CD4-positive, CD25-positive, alpha-beta regulatory T cell (primary cell): ENCODE measurements around the gene SPATA24. TPM values are rescaled to one million over a fixed set of nuclear protein-coding genes. Genes with fewer than 3 reads are reported as not detected.

Experiments
- ATAC-seq, 2 donors: fragments of 150-1000 bp; cut with Tn5 transposase; one replicate each; pipeline ENCODE4 v1.10.0; 2021; ENCODE audit warnings: low read depth in 2 of 2, moderate number of reproducible peaks in 2 of 2, moderate library complexity in 1 of 2
- DNase-seq, 3 donors: peaks; one replicate each; pipeline versions ENCODE4 v3.0.0 to v3.0.0-alpha.2; 2012 to 2022; ENCODE audit warnings: mixed read lengths in 1 of 3
- H3K27ac ChIP-seq: one replicate; pipeline ENCODE4 v1.7.0; 2013; ENCODE audit warnings: mild to moderate bottlenecking, low read length; ENCODE audit not compliant: insufficient read depth, poor library complexity, severe bottlenecking
- H3K27me3 ChIP-seq: one replicate; pipeline ENCODE4 v1.7.0; 2013; ENCODE audit warnings: low read length; ENCODE audit not compliant: control insufficient read depth, insufficient read depth
- H3K36me3 ChIP-seq: one replicate; pipeline ENCODE4 v1.7.0; 2013; ENCODE audit warnings: mild to moderate bottlenecking, low read length, moderate library complexity; ENCODE audit not compliant: control insufficient read depth, insufficient read depth
- H3K4me1 ChIP-seq: 2 replicates; pipeline ENCODE4 v1.7.0; 2013; ENCODE audit warnings: mild to moderate bottlenecking, low read length; ENCODE audit not compliant: insufficient read depth, control insufficient read depth, poor library complexity, severe bottlenecking
- H3K4me3 ChIP-seq: one replicate; pipeline ENCODE4 v1.7.0; 2013; ENCODE audit warnings: low read depth, mild to moderate bottlenecking, low read length, moderate library complexity
- H3K9me3 ChIP-seq, 2 experiments: 1 replicate in 1 of 2; 2 replicates in 1 of 2; pipeline ENCODE4 v1.7.0; 2013; ENCODE audit warnings: low read length in 2 of 2, mild to moderate bottlenecking in 1 of 2, moderate library complexity in 1 of 2; ENCODE audit not compliant: control insufficient read depth in 2 of 2
- H3K27ac Mint-ChIP-seq, 3 donors: one replicate each; pipeline ENCODE4 v1.8.0; 2020 to 2022; ENCODE audit warnings: mild to moderate bottlenecking in 3 of 3, mixed read lengths in 3 of 3, moderate library complexity in 2 of 3
- H3K27me3 Mint-ChIP-seq: one replicate; pipeline ENCODE4 v1.8.0; 2022; ENCODE audit warnings: mild to moderate bottlenecking, mixed read lengths
- H3K36me3 Mint-ChIP-seq: one replicate; pipeline ENCODE4 v1.8.0; 2020; ENCODE audit warnings: mixed read lengths
- H3K4me1 Mint-ChIP-seq, 4 donors: one replicate each; pipeline ENCODE4 v1.8.0; 2020 to 2022; ENCODE audit warnings: mixed read lengths in 4 of 4, mild to moderate bottlenecking in 1 of 4
- H3K4me3 Mint-ChIP-seq, 4 donors: one replicate each; pipeline ENCODE4 v1.8.0; 2020 to 2022; ENCODE audit warnings: mild to moderate bottlenecking in 4 of 4, mixed read lengths in 4 of 4, moderate library complexity in 3 of 4
- H3K9me3 Mint-ChIP-seq, 7 donors: one replicate each; pipeline ENCODE4 v1.8.0; 2020 to 2022; ENCODE audit warnings: mixed read lengths in 7 of 7, mild to moderate bottlenecking in 3 of 7, moderate library complexity in 2 of 7
- polyA plus RNA-seq, 4 donors: library from polyadenylated mRNA; unstranded; fragments of 300-500 nt; fragmentation: Illumina TruSeq; gene quantifications; one replicate each; pipeline ENCODE4 v1.2.3, GENCODE V29; 2021
- total RNA-seq: library from RNA; stranded (reverse); gene quantifications from one replicate; pipeline ENCODE4 v1.2.3, GENCODE V29; 2022

Gene SPATA24
- total and polyA plus RNA-seq, 5 donors from 2014 or later: 4.4 to 6.8 (median 5.5) TPM

DNA sequence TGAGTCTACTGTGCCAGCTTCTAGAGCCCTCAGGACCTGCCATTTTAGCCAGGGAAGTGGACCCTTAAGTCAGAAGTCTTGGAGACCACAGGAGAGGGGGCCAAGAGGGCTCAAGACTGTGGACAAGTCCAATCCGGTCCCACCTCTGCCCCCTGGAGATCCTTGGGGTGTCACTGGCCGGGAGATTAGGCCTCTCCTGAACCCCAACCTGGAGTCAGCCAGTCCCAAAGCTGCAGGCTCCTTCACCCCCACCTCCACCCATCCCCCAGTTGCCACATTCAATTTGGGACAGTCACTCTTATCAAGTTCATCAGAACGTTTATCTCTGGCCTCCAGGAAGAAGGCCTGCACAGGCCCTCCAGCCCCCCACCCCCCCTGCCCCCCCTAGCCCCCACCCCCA, 21.1 kb downstream of the SPATA24 start:
- ATAC-seq: no peak
- H3K27me3 ChIP-seq: no peaks in the 10 kb centered on the region
- no peak overlapping the region for H3K4me3 ChIP-seq
- no peaks in the 10 kb centered on the region for H3K36me3 ChIP-seq
- no peak overlapping the region for H3K27ac Mint-ChIP-seq
- peaks cover 0 to 34% (median 26%) of the 10 kb centered on the region in 4 donors for H3K4me1 Mint-ChIP-seq
- no peak overlapping the region for H3K27ac ChIP-seq
- H3K9me3 Mint-ChIP-seq: peaks cover 0 to 1% (median 0%) of the 10 kb centered on the region in 7 donors
- H3K36me3 Mint-ChIP-seq: no peaks in the 10 kb centered on the region
- H3K27me3 Mint-ChIP-seq: no peaks in the 10 kb centered on the region
- no peak overlapping the region for H3K4me3 Mint-ChIP-seq
- H3K4me1 ChIP-seq: peaks cover 11% of the 10 kb centered on the region
- H3K9me3 ChIP-seq: no peaks in the 10 kb centered on the region
- DNase-seq: no peak

GRCh38 chr5:139381837-139382761, 21.8 kb downstream of the SPATA24 start:
- peaks cover 11% of the 10 kb centered on the region for H3K4me1 ChIP-seq
- Mint-ChIP-seq H3K9me3 (peaks cover 0 to 1% (median 0%) of the 10 kb centered on the region in 7 donors), H3K27ac (no peak overlapping the region), H3K36me3 (peaks cover 4% of the 10 kb centered on the region), H3K27me3 (no peaks in the 10 kb centered on the region), H3K4me3 (no peak overlapping the region), H3K4me1 (peaks cover 0 to 34% (median 26%) of the 10 kb centered on the region in 4 donors)
- ATAC-seq: no peak
- H3K27me3 ChIP-seq: no peaks in the 10 kb centered on the region
- no peak overlapping the region for H3K27ac ChIP-seq
- no peaks in the 10 kb centered on the region for H3K36me3 ChIP-seq
- no peak overlapping the region for H3K4me3 ChIP-seq
- H3K9me3 ChIP-seq: no peaks in the 10 kb centered on the region
- DNase-seq: no peak

DNA sequence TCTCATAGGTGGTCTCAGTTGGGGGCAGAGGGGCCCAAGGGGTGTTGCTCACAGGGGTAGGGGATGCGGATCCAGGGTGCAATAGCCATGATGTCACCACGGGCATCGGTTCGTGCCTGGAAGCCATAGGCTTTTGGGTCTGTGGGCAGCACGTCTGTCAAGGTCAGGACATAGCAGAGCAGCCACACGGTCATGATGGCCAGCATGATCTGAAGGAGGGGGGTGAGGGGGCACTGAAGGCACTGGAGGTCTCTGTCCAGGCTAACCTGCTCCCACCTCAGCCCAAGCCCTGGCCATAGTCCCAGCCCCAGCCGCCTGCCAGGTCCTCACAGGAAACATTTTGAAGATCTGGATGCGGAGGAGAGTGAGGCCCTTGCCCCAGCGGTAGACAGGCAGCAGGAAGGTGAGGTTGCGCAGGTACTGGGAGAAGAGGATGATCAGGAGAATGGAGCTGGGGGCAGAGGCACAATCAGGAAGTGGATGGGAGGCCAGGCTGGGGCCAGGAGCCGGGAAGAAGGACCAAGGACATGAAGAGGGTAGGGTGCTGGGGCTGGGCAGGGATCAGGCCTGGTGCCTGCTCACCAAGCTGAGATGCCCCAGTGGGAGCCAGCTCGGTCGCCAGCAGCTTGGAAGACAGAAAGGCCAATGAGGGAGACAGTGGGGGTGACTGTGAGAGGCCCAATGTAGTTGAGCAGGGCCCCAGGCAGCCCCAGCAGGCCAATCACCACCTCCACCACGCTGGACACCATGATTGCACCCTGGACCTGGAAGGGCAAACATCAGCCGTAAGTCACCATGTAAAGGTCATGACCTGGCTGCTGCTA, 24.1 kb downstream of the SPATA24 start:
- Mint-ChIP-seq H3K27ac (peak overlapping the region in 1 of 3 donors; percentile 57), H3K4me3 (no peak overlapping the region), H3K9me3 (peaks cover 0 to 1% (median 0%) of the 10 kb centered on the region in 7 donors), H3K36me3 (peaks cover 11% of the 10 kb centered on the region), H3K27me3 (no peaks in the 10 kb centered on the region), H3K4me1 (peaks cover 0 to 26% (median 12%) of the 10 kb centered on the region in 4 donors)
- Histone ChIP-seq H3K27me3 (no peaks in the 10 kb centered on the region), H3K9me3 (no peaks in the 10 kb centered on the region), H3K4me3 (no peak overlapping the region), H3K36me3 (no peaks in the 10 kb centered on the region), H3K27ac (no peak overlapping the region), H3K4me1 (peaks cover 6% of the 10 kb centered on the region)
- DNase-seq: no peak
- ATAC-seq: no peak

DNA sequence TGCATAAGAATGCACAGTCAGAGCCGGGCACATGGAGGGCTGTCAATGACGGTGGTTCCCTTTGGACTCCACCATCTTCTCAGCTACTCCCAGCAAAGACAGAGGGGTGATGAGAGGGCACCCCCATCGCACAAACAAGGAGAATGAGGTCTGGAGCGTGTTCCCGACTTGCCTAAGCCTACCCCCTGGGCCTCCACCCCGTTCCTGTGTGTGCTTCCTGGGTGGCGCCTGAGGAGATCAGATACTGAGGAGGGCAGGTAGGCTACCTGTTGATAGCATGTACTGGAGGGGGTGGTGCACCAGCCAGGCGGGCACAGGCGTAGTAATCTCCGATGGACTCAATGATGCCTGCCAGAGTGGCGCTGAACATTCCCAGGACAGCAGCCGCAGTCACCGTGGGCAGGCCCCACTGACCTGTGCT, 24.9 kb downstream of the SPATA24 start:
- Mint-ChIP-seq H3K27ac (peak overlapping the region; percentile 36 to 94 (median 57)), H3K4me1 (peaks cover 0 to 20% (median 6%) of the 10 kb centered on the region in 4 donors), H3K4me3 (peak overlapping the region in 1 of 4 donors; percentile 23), H3K36me3 (peaks cover 11% of the 10 kb centered on the region), H3K27me3 (no peaks in the 10 kb centered on the region), H3K9me3 (peaks cover 0 to 1% (median 0%) of the 10 kb centered on the region in 7 donors)
- no peaks in the 10 kb centered on the region for H3K27me3 ChIP-seq
- H3K9me3 ChIP-seq: no peaks in the 10 kb centered on the region
- DNase-seq: no peak
- no peaks in the 10 kb centered on the region for H3K36me3 ChIP-seq
- H3K27ac ChIP-seq: no peak overlapping the region
- no peak for ATAC-seq
- H3K4me3 ChIP-seq: no peak overlapping the region
- no peaks in the 10 kb centered on the region for H3K4me1 ChIP-seq

DNA sequence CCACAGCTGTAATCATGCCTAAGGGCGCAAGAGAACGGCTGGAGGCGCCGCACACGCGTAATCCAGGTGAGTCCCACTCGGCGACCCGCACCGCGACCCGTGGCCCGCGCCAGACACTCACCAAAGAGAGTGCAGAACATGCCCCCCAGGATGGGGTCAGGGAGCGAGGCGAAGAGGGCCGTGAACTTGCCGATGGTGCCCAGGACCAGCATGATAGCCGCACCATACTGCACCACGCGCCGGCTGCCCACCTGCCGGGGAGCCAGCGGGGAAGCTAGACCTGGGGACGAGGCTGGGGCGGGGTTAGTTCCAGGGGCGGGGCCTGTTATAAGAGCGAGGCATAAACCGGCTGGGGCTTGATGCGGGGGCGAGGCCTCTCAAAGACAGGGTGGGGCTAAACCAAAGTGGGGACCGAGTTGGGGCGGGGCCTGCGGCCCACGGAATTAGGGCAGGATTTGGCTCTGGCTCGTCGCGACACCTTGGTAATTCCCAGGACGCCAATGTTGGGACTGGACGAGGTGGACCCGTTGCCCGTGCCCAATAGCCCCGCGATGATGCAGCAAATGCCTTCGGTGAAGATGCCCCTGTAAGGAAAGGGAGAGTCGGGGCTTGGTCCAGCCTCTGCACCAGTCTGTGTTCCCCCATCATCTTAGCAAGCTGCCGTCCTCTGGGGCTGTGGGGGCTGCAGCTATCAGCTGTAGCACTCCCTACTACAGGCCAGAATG, 25.6 kb downstream of the SPATA24 start:
- Mint-ChIP-seq H3K27me3 (no peaks in the 10 kb centered on the region), H3K4me1 (peaks cover 0 to 16% (median 3%) of the 10 kb centered on the region in 4 donors), H3K36me3 (peaks cover 11% of the 10 kb centered on the region), H3K9me3 (peaks cover 0 to 1% (median 0%) of the 10 kb centered on the region in 7 donors), H3K27ac (no peak overlapping the region), H3K4me3 (peak overlapping the region in 1 of 4 donors; percentile 23)
- Histone ChIP-seq H3K27ac (no peak overlapping the region), H3K36me3 (peaks cover 4% of the 10 kb centered on the region), H3K9me3 (no peaks in the 10 kb centered on the region), H3K4me1 (no peaks in the 10 kb centered on the region), H3K4me3 (no peak overlapping the region), H3K27me3 (no peaks in the 10 kb centered on the region)
- no peak for ATAC-seq
- no peak for DNase-seq

GRCh38 chr5:139377226-139377625, 26.7 kb downstream of the SPATA24 start:
- Histone ChIP-seq H3K4me1 (no peaks in the 10 kb centered on the region), H3K4me3 (no peak overlapping the region), H3K36me3 (peaks cover 4% of the 10 kb centered on the region), H3K27ac (no peak overlapping the region), H3K9me3 (no peaks in the 10 kb centered on the region), H3K27me3 (no peaks in the 10 kb centered on the region)
- Mint-ChIP-seq H3K36me3 (peaks cover 12% of the 10 kb centered on the region), H3K4me1 (peaks cover 0 to 16% (median 3%) of the 10 kb centered on the region in 4 donors), H3K9me3 (peaks cover 0 to 1% (median 0%) of the 10 kb centered on the region in 7 donors), H3K4me3 (no peak overlapping the region), H3K27me3 (no peaks in the 10 kb centered on the region), H3K27ac (peak overlapping the region in 1 of 3 donors; percentile 74)
- ATAC-seq: no peak
- DNase-seq: no peak

- H3K4me3 ChIP-seq: no peak overlapping the region
- H3K9me3 ChIP-seq: no peaks in the 10 kb centered on the region
- no peak overlapping the region for H3K27ac Mint-ChIP-seq
- ATAC-seq: no peak
- H3K27me3 Mint-ChIP-seq: no peaks in the 10 kb centered on the region
- peaks cover 0 to 16% (median 4%) of the 10 kb centered on the region in 4 donors for H3K4me1 Mint-ChIP-seq
- no peak for DNase-seq
- H3K36me3 ChIP-seq: peaks cover 12% of the 10 kb centered on the region
- no peaks in the 10 kb centered on the region for H3K27me3 ChIP-seq
- peaks cover 18% of the 10 kb centered on the region for H3K36me3 Mint-ChIP-seq
- peaks cover 0 to 1% (median 0%) of the 10 kb centered on the region in 7 donors for H3K9me3 Mint-ChIP-seq
- no peaks in the 10 kb centered on the region for H3K4me1 ChIP-seq
- H3K27ac ChIP-seq: no peak overlapping the region
- H3K4me3 Mint-ChIP-seq: no peak overlapping the region
These were observed 27.5 kb downstream of the SPATA24 start for GRCh38 chr5:139376364-139376763.
